ENCODE results near the gene RPH3AL.

RPH3AL gene

GRCh38 chr17:181245-182049 lies 171.2 kb downstream of the RPH3AL start, which contains the start of gene DOC2B:
Gene DOC2B (minus strand): TSS chr17:181650. CDS start chr17:181479, 171 bp downstream.
- TF ChIP-seq Cebpa-rat (IDR thresholded peaks at IDR 0.05) = no peak
- H3K9ac ChIP-seq = no peak within 1 kb of the TSS
- no peaks in the 10 kb centered on the region for H3K9me3 ChIP-seq
- no peak within 1 kb of the TSS for H3K4me2 ChIP-seq
- H3K27ac ChIP-seq = no peak within 1 kb of the TSS
- H3K4me1 ChIP-seq = no peaks in the 10 kb centered on the region
- H3K27me3 ChIP-seq = 0 out of 2 replicates have a peak, but pooled peaks cover 5% of the 10 kb centered on the region
- no peaks in the 10 kb centered on the region for H3K36me3 ChIP-seq
- no peaks in the 10 kb centered on the region for H4K20me1 ChIP-seq
- no peak within 1 kb of the TSS for H3K4me3 ChIP-seq

- no peaks in the 10 kb centered on the region for H3K9me3 ChIP-seq
- H3K27ac ChIP-seq = no peak overlapping the region
- no peaks in the 10 kb centered on the region for H3K36me3 ChIP-seq
- peaks cover 5% of the 10 kb centered on the region for H3K4me1 ChIP-seq
- 0 out of 2 replicates have a peak, but pooled peaks cover 5% of the 10 kb centered on the region for H3K27me3 ChIP-seq
- H4K20me1 ChIP-seq = no peaks in the 10 kb centered on the region
- TF ChIP-seq Cebpa-rat (IDR thresholded peaks at IDR 0.05) = no peak
- H3K9ac ChIP-seq = no peak overlapping the region
- no peak overlapping the region for H3K4me2 ChIP-seq
- no peak overlapping the region for H3K4me3 ChIP-seq
Observed at GRCh38 chr17:180381-181244, 172.0 kb downstream of the RPH3AL start.

- Histone ChIP-seq H3K4me1 (peaks cover 10% of the 10 kb centered on the region), H3K27me3 (0 out of 2 replicates have a peak, but pooled peaks cover 5% of the 10 kb centered on the region), H4K20me1 (no peaks in the 10 kb centered on the region), H3K9me3 (no peaks in the 10 kb centered on the region), H3K4me3 (no peak overlapping the region), H3K27ac (no peak overlapping the region), H3K9ac (no peak overlapping the region), H3K36me3 (no peaks in the 10 kb centered on the region), H3K4me2 (no peak overlapping the region)
- no peak for TF ChIP-seq Cebpa-rat (IDR thresholded peaks at IDR 0.05)
Observed at GRCh38 chr17:179781-180380, 172.7 kb downstream of the RPH3AL start.

- Histone ChIP-seq H3K4me2 (no peak overlapping the region), H3K27me3 (0 out of 2 replicates have a peak, but pooled peaks cover 5% of the 10 kb centered on the region), H3K27ac (no peak overlapping the region), H3K36me3 (no peaks in the 10 kb centered on the region), H4K20me1 (no peaks in the 10 kb centered on the region), H3K9me3 (no peaks in the 10 kb centered on the region), H3K4me1 (peaks cover 10% of the 10 kb centered on the region), H3K4me3 (no peak overlapping the region), H3K9ac (no peak overlapping the region)
- no peak for TF ChIP-seq Cebpa-rat (IDR thresholded peaks at IDR 0.05)
Observed at GRCh38 chr17:179066-179432, 173.6 kb downstream of the RPH3AL start.

GRCh38 chr17:178292-179065 lies 174.1 kb downstream of the RPH3AL start:
- H3K36me3 ChIP-seq = no peaks in the 10 kb centered on the region
- TF ChIP-seq Cebpa-rat (IDR thresholded peaks at IDR 0.05) = no peak
- H4K20me1 ChIP-seq = no peaks in the 10 kb centered on the region
- H3K9ac ChIP-seq = no peak overlapping the region
- H3K27me3 ChIP-seq = 0 out of 2 replicates have a peak, but pooled peaks cover 5% of the 10 kb centered on the region
- H3K4me3 ChIP-seq = no peak overlapping the region
- H3K4me2 ChIP-seq = no peak overlapping the region
- no peaks in the 10 kb centered on the region for H3K9me3 ChIP-seq
- no peak overlapping the region for H3K27ac ChIP-seq
- peaks cover 10% of the 10 kb centered on the region for H3K4me1 ChIP-seq

GRCh38 chr17:177762-178161 lies 174.8 kb downstream of the RPH3AL start:
- Histone ChIP-seq H3K9ac (no peak overlapping the region), H4K20me1 (no peaks in the 10 kb centered on the region), H3K4me2 (no peak overlapping the region), H3K4me3 (no peak overlapping the region), H3K27me3 (0 out of 2 replicates have a peak, but pooled peaks cover 5% of the 10 kb centered on the region), H3K27ac (no peak overlapping the region), H3K36me3 (no peaks in the 10 kb centered on the region), H3K9me3 (no peaks in the 10 kb centered on the region), H3K4me1 (peaks cover 18% of the 10 kb centered on the region)
- no peak for TF ChIP-seq Cebpa-rat (IDR thresholded peaks at IDR 0.05)

- Histone ChIP-seq H3K4me3 (no peak overlapping the region), H3K27me3 (0 out of 2 replicates have a peak, but pooled peaks cover 5% of the 10 kb centered on the region)
- TF ChIP-seq Cebpa-rat (IDR thresholded peaks at IDR 0.05) = no peak
Observed at GRCh38 chr17:177155-177554, 175.5 kb downstream of the RPH3AL start.

GRCh38 chr17:173166-173911 lies 179.3 kb downstream of the RPH3AL start:
- peaks cover 30% of the 10 kb centered on the region for H3K4me1 ChIP-seq
- no peaks in the 10 kb centered on the region for H3K27me3 ChIP-seq
- H4K20me1 ChIP-seq = no peaks in the 10 kb centered on the region
- TF ChIP-seq Cebpa-rat (IDR thresholded peaks at IDR 0.05) = no peak
- H3K27ac ChIP-seq = no peak overlapping the region
- no peak overlapping the region for H3K9ac ChIP-seq
- no peak overlapping the region for H3K4me3 ChIP-seq
- H3K4me2 ChIP-seq = peak overlapping the region; percentile 51
- no peaks in the 10 kb centered on the region for H3K9me3 ChIP-seq
- H3K36me3 ChIP-seq = no peaks in the 10 kb centered on the region

More at GRCh38 chr17:177155-177554, 175.5 kb downstream of the RPH3AL start:
- H3K9ac ChIP-seq = no peak overlapping the region
- H3K4me2 ChIP-seq = no peak overlapping the region
- no peak overlapping the region for H3K27ac ChIP-seq
- peaks cover 21% of the 10 kb centered on the region for H3K4me1 ChIP-seq
- no peaks in the 10 kb centered on the region for H3K9me3 ChIP-seq
- H4K20me1 ChIP-seq = no peaks in the 10 kb centered on the region
- H3K36me3 ChIP-seq = no peaks in the 10 kb centered on the region

Data from BLaER1 (cell line).